ENCODE data around the gene CSMD2. TPM values are rescaled to one million over a fixed set of nuclear protein-coding genes. Genes with fewer than 3 reads are reported as not detected.

The CSMD2 gene
- total RNA-seq, 4 donors from 2014 or later: 8.6 TPM; not detected in 3

- Histone ChIP-seq H3K9me3 (no peaks in the 10 kb centered on the region), H3K27me3 (no peaks in the 10 kb centered on the region), H3K4me3 (no peak overlapping the region), H3K27ac (no peak overlapping the region), H3K4me1 (no peaks in the 10 kb centered on the region), H3K36me3 (no peaks in the 10 kb centered on the region)
- no peak for DNase-seq
- TF ChIP-seq POLR2A (IDR thresholded peaks at IDR 0.05): no peak
- TF ChIP-seq, protein P1, sequence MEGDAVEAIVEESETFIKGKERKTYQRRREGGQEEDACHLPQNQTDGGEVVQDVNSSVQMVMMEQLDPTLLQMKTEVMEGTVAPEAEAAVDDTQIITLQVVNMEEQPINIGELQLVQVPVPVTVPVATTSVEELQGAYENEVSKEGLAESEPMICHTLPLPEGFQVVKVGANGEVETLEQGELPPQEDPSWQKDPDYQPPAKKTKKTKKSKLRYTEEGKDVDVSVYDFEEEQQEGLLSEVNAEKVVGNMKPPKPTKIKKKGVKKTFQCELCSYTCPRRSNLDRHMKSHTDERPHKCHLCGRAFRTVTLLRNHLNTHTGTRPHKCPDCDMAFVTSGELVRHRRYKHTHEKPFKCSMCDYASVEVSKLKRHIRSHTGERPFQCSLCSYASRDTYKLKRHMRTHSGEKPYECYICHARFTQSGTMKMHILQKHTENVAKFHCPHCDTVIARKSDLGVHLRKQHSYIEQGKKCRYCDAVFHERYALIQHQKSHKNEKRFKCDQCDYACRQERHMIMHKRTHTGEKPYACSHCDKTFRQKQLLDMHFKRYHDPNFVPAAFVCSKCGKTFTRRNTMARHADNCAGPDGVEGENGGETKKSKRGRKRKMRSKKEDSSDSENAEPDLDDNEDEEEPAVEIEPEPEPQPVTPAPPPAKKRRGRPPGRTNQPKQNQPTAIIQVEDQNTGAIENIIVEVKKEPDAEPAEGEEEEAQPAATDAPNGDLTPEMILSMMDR (IDR thresholded peaks at IDR 0.05): no peak
- intact Hi-C loops (cut with DNase I; ENCODE audit: low total_unique reads): no loop called here
Observed at GRCh38 chr1:33918368-33918767, 246.7 kb downstream of the CSMD2 start.

GRCh38 chr1:33916786-33917185 is 248.2 kb downstream of the CSMD2 start:
- intact Hi-C loops (cut with DNase I; ENCODE audit: low total_unique reads): no loop called here
- DNase-seq: no peak
- H3K4me1 ChIP-seq: no peaks in the 10 kb centered on the region
- no peak overlapping the region for H3K4me3 ChIP-seq
- H3K27ac ChIP-seq: no peak overlapping the region
- no peaks in the 10 kb centered on the region for H3K9me3 ChIP-seq
- TF ChIP-seq, protein P1 (IDR thresholded peaks at IDR 0.05): no peak
- TF ChIP-seq POLR2A (IDR thresholded peaks at IDR 0.05): no peak
- no peaks in the 10 kb centered on the region for H3K27me3 ChIP-seq
- H3K36me3 ChIP-seq: no peaks in the 10 kb centered on the region

- H3K4me3 ChIP-seq: no peak overlapping the region
- H3K27me3 ChIP-seq: no peaks in the 10 kb centered on the region
- no peak overlapping the region for H3K27ac ChIP-seq
- intact Hi-C loops (cut with DNase I; ENCODE audit: low total_unique reads): no loop called here
- H3K4me1 ChIP-seq: no peaks in the 10 kb centered on the region
- H3K9me3 ChIP-seq: no peaks in the 10 kb centered on the region
- TF ChIP-seq POLR2A (IDR thresholded peaks at IDR 0.05): no peak
- TF ChIP-seq, protein P1 (IDR thresholded peaks at IDR 0.05): no peak
- H3K36me3 ChIP-seq: no peaks in the 10 kb centered on the region
- no peak for DNase-seq
Observed at GRCh38 chr1:33914531-33914930, 250.5 kb downstream of the CSMD2 start.

DNA sequence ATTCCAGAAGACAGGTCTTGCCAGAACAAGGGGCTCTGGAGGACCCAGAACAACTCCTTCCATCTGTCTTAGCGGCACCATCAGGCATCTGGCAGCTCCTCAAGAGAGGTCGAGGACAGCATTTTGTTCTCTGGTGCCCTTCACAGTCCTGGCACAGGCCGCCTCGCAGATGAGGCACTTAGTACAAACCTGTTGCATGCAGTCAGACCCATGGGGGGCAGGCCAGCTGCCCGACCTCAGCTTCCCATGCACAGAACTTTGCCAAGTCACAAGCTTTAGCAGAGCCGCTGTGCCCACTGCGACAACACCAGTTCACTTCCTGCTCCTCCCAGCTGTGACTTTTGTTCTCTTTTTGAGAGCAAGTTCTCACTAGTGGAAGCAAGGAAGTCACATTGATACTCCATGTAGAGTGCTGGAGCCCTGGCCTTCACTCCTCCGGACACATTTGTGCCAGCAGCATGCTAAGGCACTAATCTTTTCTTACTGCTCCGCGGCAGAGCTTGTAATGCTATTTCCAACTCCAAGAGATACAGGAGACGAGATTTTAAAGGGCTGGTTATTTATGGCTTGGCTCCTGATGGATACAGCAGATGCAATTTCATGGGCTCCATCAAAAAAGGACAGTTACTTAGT is 256.6 kb downstream of the CSMD2 start:
- TF ChIP-seq, protein P1 (IDR thresholded peaks at IDR 0.05): no peak
- no peak for TF ChIP-seq POLR2A (IDR thresholded peaks at IDR 0.05)

GRCh38 chr1:33906156-33906555 is 258.9 kb downstream of the CSMD2 start:
- intact Hi-C loops (cut with DNase I; ENCODE audit: low total_unique reads): no loop called here
- no peak for DNase-seq
- TF ChIP-seq, protein P1 (IDR thresholded peaks at IDR 0.05): no peak
- TF ChIP-seq POLR2A (IDR thresholded peaks at IDR 0.05): no peak
- H3K27me3 ChIP-seq: no peaks in the 10 kb centered on the region
- no peaks in the 10 kb centered on the region for H3K4me1 ChIP-seq
- H3K9me3 ChIP-seq: no peaks in the 10 kb centered on the region
- no peak overlapping the region for H3K4me3 ChIP-seq
- no peaks in the 10 kb centered on the region for H3K36me3 ChIP-seq
- H3K27ac ChIP-seq: no peak overlapping the region

More for the DNA sequence above, 256.6 kb downstream of the CSMD2 start:
- intact Hi-C loops (cut with DNase I; ENCODE audit: low total_unique reads): no loop called here
- H3K27ac ChIP-seq: no peak overlapping the region
- no peak overlapping the region for H3K4me3 ChIP-seq
- no peaks in the 10 kb centered on the region for H3K9me3 ChIP-seq
- H3K36me3 ChIP-seq: no peaks in the 10 kb centered on the region
- no peaks in the 10 kb centered on the region for H3K4me1 ChIP-seq
- DNase-seq: no peak
- H3K27me3 ChIP-seq: no peaks in the 10 kb centered on the region
